Stimulated activated naive CD8-positive, alpha-beta T cell treated with anti-CD3 and anti-CD28 coated beads, Interleukin-15, Interleukin-2, amounts not matched to agents 100 ng/mL and 50 ng/mL, for 24 hours (primary cell): ENCODE data around the gene CYP2R1.
"Not testable (repeated sequence)": the region's sequence is repeated elsewhere in the genome, so short reads cannot be mapped to it uniquely, and the experiment has no call there.

Experiments used
- H3K27ac Mint-ChIP-seq: one replicate; pipeline ENCODE4 v1.8.0; 2021; ENCODE audit warnings: mild to moderate bottlenecking, mixed read lengths
- H3K27me3 Mint-ChIP-seq: one replicate; pipeline ENCODE4 v1.8.0; 2021; ENCODE audit warnings: mixed read lengths
- H3K36me3 Mint-ChIP-seq: one replicate; pipeline ENCODE4 v1.8.0; 2021; ENCODE audit warnings: low read depth, mixed read lengths
- H3K4me1 Mint-ChIP-seq: one replicate; pipeline ENCODE4 v1.8.0; 2021; ENCODE audit warnings: low read depth, mixed read lengths
- H3K4me3 Mint-ChIP-seq: one replicate; pipeline ENCODE4 v1.8.0; 2021; ENCODE audit warnings: mild to moderate bottlenecking, mixed read lengths
- H3K9me3 Mint-ChIP-seq: one replicate; pipeline ENCODE4 v1.8.0; 2021; ENCODE audit warnings: mixed read lengths

Gene CYP2R1

DNA sequence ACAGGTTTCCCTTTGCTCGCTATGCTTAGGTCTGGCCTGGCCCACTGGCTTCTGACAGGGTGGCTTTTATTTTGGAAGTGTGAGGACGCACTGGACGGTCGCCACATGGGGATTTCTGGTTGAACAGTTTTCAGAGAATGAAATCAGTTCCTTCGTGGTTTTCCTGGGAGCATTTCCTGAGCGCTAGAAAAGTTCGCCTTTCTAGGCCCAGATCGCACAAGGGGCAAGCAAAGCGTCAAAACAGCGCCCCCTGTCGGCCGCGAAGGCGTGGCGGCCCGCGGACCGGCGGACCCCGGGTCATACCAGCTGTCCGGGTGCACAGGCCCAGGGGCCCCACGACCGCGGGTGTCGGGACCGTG lies 12.7 kb upstream of the CYP2R1 start:
- Mint-ChIP-seq H3K36me3 (no peaks in the 10 kb centered on the region), H3K27me3 (no peaks in the 10 kb centered on the region), H3K27ac (peak overlapping the region; percentile 79), H3K4me1 (peaks cover 46% of the 10 kb centered on the region), H3K9me3 (no peaks in the 10 kb centered on the region), H3K4me3 (peak overlapping the region; percentile 89)

GRCh38 chr11:14902650-14903350 lies 10.8 kb upstream of the CYP2R1 start:
- no peak overlapping the region for H3K27ac Mint-ChIP-seq

GRCh38 chr11:14898906-14899305 lies 6.9 kb upstream of the CYP2R1 start:
- Mint-ChIP-seq H3K36me3 (no peaks in the 10 kb centered on the region), H3K27ac (no peak overlapping the region), H3K4me3 (no peak overlapping the region), H3K27me3 (no peaks in the 10 kb centered on the region), H3K4me1 (peaks cover 18% of the 10 kb centered on the region), H3K9me3 (no peaks in the 10 kb centered on the region)

More at GRCh38 chr11:14902650-14903350, 10.8 kb upstream of the CYP2R1 start:
- Mint-ChIP-seq H3K36me3 (no peaks in the 10 kb centered on the region), H3K4me3 (no peak overlapping the region), H3K9me3 (no peaks in the 10 kb centered on the region), H3K27me3 (no peaks in the 10 kb centered on the region), H3K4me1 (peaks cover 36% of the 10 kb centered on the region)

GRCh38 chr11:14898355-14898754 lies 6.3 kb upstream of the CYP2R1 start:
- Mint-ChIP-seq H3K27me3 (no peaks in the 10 kb centered on the region), H3K27ac (no peak overlapping the region), H3K4me1 (peaks cover 22% of the 10 kb centered on the region), H3K36me3 (no peaks in the 10 kb centered on the region), H3K4me3 (no peak overlapping the region), H3K9me3 (no peaks in the 10 kb centered on the region)

- Mint-ChIP-seq H3K4me1 (peaks cover 37% of the 10 kb centered on the region), H3K27me3 (no peaks in the 10 kb centered on the region), H3K36me3 (peaks cover 6% of the 10 kb centered on the region), H3K27ac (peak overlapping the region; percentile 13), H3K4me3 (no peak overlapping the region), H3K9me3 (no peaks in the 10 kb centered on the region)
Observed at GRCh38 chr11:14894657-14895598, 2.9 kb upstream of the CYP2R1 start.

DNA sequence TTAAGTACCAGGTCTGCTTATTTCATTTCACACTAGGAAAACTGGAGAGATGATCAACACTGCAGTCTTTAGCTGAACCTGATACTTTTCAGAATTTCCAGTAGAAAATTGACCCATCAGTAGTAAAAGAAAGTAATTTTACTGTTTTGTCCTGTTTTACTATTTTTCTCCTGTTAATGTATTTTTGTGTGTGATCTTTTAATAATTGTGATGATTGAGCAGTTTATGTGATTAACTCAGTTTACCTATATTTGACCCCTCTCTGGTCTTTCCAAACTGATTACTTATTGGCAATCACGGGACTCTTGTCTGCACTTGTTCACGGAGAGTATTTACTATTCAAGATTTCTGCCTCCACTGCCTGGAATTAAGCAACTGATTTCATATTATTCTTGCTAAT lies 546 bp upstream of the CYP2R1 start:
- H3K36me3 Mint-ChIP-seq = peaks cover 12% of the 10 kb centered on the region

GRCh38 chr11:14891143-14892035 lies 642 bp downstream of the CYP2R1 start:
- Mint-ChIP-seq H3K4me3 (peak overlapping the region; percentile 90), H3K36me3 (peaks cover 13% of the 10 kb centered on the region), H3K9me3 (no peaks in the 10 kb centered on the region), H3K4me1 (peaks cover 66% of the 10 kb centered on the region), H3K27ac (peak overlapping the region; percentile 99), H3K27me3 (no peaks in the 10 kb centered on the region)

More for the DNA sequence above, 546 bp upstream of the CYP2R1 start:
- Mint-ChIP-seq H3K4me1 (peaks cover 58% of the 10 kb centered on the region), H3K27me3 (no peaks in the 10 kb centered on the region), H3K27ac (peak overlapping the region; percentile 73), H3K4me3 (peak overlapping the region; percentile 84), H3K9me3 (no peaks in the 10 kb centered on the region)

DNA sequence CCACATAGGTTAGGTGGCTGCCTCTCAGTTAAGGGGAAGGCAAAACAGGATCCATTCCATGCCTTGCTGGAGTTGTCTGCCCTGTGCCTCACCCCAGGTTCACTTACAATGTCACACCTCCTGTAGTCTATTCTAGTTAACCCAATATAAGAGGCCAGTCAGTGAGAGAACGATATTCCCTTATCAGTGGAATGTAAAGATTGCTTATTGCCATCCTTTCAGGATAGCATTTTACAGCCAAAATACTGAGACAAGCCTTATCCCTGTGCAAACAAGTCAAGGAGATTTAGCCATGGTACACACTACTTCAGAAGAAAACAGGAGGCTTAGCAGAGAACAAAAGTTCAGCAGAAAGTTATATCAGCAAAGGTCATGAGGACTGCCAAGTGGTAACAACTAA lies 5.5 kb downstream of the CYP2R1 start:
- Mint-ChIP-seq H3K9me3 (peaks cover 6% of the 10 kb centered on the region), H3K36me3 (peaks cover 31% of the 10 kb centered on the region), H3K27me3 (no peaks in the 10 kb centered on the region), H3K4me1 (peaks cover 53% of the 10 kb centered on the region), H3K4me3 (no peak overlapping the region), H3K27ac (no peak overlapping the region)

DNA sequence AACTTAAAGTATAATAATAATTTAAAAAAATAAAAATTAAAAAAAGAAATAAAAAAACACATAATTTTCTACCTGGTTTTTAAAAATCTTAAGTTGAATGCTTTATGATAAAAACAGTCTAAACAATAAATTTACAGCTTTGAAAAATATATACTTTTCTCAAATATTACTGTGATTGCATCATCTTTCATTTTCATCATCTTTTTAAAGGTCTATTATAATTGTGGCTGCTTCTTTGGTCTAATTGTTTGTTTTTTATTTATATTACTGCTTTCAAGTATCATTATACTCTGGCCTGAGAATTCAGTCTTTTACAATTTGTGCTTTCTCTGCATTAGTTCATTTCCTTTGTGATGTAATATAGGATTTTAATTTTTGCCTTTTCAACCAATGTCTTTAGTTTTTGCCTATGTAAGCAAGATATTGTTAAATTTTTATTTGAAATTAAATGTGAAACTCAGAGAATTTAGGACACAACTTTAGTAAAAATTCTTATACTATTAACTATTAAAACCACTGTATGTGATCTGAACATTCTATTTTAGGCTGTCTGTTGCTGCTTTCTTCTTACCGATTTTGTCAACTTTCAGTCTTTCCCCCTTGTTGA lies 7.3 kb downstream of the CYP2R1 start:
- Mint-ChIP-seq H3K9me3 (peaks cover 6% of the 10 kb centered on the region), H3K4me3 (no peak overlapping the region), H3K27me3 (no peaks in the 10 kb centered on the region), H3K36me3 (peaks cover 40% of the 10 kb centered on the region), H3K27ac (peak overlapping the region; percentile 56), H3K4me1 (peaks cover 42% of the 10 kb centered on the region)

- Mint-ChIP-seq H3K36me3 (peaks cover 45% of the 10 kb centered on the region), H3K4me1 (peaks cover 31% of the 10 kb centered on the region)
- not testable (repeated sequence) for H3K27me3 Mint-ChIP-seq, H3K27ac Mint-ChIP-seq, H3K4me3 Mint-ChIP-seq, H3K9me3 Mint-ChIP-seq
Observed at GRCh38 chr11:14883683-14884082, 8.3 kb downstream of the CYP2R1 start.

DNA sequence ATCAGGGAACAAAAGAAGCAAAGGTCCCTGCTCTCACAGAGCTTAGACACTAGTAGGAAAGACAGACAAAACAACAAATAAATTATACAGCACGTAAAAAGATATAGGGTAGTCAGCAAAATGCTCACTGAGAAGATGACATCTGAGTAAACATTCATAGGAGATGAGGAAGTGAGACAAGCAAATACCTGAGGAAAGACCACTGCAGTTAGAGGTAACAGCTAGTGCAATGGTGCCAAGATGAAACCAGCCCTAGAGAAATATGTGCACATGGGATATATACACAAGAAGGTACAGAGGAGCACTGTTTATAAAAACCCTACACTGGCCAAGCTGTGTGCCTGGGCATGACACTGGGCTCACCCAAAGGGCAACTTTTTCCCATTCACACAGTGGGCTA lies 9.8 kb downstream of the CYP2R1 start:
- Mint-ChIP-seq H3K27me3 (no peaks in the 10 kb centered on the region), H3K36me3 (peaks cover 52% of the 10 kb centered on the region), H3K27ac (no peak overlapping the region), H3K4me3 (no peak overlapping the region), H3K9me3 (peaks cover 6% of the 10 kb centered on the region), H3K4me1 (peaks cover 24% of the 10 kb centered on the region)

- Mint-ChIP-seq H3K9me3 (peaks cover 6% of the 10 kb centered on the region), H3K36me3 (peaks cover 55% of the 10 kb centered on the region), H3K4me3 (no peak overlapping the region), H3K4me1 (peaks cover 20% of the 10 kb centered on the region), H3K27me3 (no peaks in the 10 kb centered on the region), H3K27ac (no peak overlapping the region)
Observed at GRCh38 chr11:14881576-14882193, 10.3 kb downstream of the CYP2R1 start.

GRCh38 chr11:14875163-14875562 lies 16.9 kb downstream of the CYP2R1 start:
- H3K36me3 Mint-ChIP-seq = peaks cover 70% of the 10 kb centered on the region
- no peaks in the 10 kb centered on the region for H3K27me3 Mint-ChIP-seq
- no peaks in the 10 kb centered on the region for H3K9me3 Mint-ChIP-seq
- H3K4me1 Mint-ChIP-seq = peaks cover 9% of the 10 kb centered on the region
- H3K4me3 Mint-ChIP-seq = no peak overlapping the region
- H3K27ac Mint-ChIP-seq = no peak overlapping the region

GRCh38 chr11:14873632-14874031 lies 18.4 kb downstream of the CYP2R1 start:
- Mint-ChIP-seq H3K36me3 (peaks cover 74% of the 10 kb centered on the region), H3K27me3 (no peaks in the 10 kb centered on the region), H3K4me3 (no peak overlapping the region), H3K27ac (no peak overlapping the region), H3K9me3 (no peaks in the 10 kb centered on the region), H3K4me1 (peaks cover 9% of the 10 kb centered on the region)
